ENCODE results near the gene CCDC127. TPM values are rescaled to one million over a fixed set of nuclear protein-coding genes. Genes with fewer than 3 reads are reported as not detected.

The CCDC127 gene
- total RNA-seq, 1 donor from 2014 or later: 1.6 TPM

GRCh38 chr5:189486-189885, 28.5 kb downstream of the CCDC127 start:
- ATAC-seq: no peak

DNA sequence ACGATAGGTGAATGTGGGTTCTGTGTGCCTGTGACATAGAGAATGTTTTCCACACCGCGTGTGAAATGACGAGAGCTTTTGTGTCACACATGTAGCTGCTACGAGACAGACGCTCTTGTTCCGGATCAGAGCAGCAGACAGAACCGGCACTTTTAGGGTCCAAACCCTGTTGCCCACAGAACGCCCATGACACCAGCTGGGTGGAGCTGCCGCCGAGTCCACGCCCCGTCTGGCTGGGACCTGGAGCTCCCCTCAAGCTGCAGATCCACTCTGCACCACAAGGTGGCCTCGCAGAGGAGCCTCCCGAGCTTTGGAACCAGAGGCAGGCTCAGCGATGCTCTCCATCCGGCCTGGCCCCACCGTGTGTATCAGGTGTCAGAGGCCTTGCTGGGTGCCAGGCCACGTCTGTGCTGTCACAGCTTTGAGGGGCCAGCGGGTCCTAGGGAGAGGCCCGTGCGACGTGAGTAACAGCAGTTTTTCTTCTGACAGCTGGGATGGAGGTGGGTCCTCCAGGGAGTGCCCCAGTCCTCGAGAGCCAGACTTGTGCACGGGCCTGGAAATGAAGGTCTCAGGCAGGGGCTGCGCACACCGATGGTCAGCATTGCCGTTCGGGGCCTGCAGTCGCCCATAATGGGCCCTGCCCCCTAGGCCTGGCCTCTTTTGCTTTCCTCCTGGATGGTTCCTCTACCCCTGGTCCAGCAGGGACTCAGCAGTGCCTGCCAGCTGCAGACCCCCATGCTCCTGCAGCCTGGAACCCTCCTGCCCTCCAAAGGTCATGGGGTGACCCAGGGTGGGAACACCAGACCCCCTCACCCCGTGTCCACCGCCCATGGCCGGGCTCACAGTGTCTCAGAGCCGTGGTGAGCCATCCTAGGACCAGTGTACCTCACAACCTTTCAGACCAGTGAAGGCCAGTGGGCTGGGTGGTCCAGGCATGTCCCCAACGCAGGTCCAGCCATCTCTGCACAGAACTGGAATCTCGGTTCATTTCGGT, 29.2 kb downstream of the CCDC127 start:
- ATAC-seq: peak; percentile 88

- ATAC-seq: no peak
Observed at GRCh38 chr5:187617-188451, 30.1 kb downstream of the CCDC127 start.

DNA sequence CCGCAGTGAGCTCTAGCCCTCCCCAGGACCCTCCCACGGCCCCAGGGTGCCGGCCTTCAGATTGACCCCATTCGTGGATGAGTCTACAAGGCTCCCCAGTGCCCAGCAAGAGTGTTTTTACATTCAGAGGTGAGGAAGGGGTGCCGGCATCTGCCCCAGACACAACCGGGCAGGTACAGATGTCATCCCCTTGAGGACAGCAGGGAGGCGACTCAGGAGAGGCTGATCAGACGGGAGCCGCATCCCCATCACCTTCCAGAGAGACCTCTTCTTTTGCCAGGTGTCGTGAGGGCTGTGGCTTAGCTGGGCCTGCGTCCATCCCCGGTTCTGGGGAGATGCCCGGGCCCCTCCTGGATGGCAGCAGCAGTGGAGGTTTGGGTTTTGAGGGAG, 30.9 kb downstream of the CCDC127 start:
- no peak for ATAC-seq

DNA sequence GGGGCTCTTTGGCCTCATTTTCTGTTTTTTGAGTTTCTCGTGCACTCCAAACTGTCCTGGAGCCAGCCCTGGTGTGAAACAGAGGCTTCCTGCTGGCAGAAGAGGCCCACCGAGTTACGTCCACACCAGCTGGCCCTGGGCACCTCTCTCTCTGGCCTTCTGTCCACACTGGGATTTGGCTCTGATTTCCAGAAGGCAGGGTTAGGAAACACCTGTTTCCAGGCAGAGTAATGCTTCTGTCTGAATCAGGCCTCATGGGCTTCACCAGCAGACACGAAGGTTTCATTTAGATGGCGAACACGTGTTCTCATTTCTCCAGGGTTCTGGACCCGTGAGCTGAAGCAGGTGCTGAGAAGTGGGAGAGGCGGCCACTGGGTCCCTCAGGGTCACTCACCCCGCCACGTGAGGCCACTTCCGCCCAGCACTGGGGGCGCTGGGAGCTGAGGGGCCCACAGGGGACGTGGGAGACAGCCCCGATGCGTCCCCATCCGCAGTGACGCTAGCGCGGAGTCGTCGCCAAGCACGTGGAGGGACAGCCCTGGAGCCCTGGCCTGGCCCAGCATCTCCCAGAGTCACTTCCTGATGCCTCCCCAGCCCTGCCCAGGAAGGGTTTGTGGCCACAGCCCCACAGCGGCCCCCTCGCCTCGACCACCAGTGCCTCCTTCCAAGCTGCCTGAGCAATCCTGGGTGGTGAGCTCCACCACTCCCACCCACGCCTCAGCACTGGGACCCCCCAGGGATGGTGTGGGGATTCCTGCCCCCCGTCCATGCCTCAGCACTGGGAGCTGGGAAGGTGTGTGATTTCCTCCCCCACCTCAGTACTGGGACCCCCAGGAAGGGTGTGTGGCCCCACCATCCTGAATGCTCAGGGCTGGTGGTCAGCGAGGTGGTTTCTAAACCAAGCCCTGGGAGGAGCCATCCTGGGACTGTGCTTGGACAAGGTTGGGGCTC, 31.6 kb downstream of the CCDC127 start:
- ATAC-seq: no peak

GRCh38 chr5:185095-186070, 32.6 kb downstream of the CCDC127 start:
- ATAC-seq: no peak

- ATAC-seq: no peak
Observed at GRCh38 chr5:184471-184870, 33.5 kb downstream of the CCDC127 start.

DNA sequence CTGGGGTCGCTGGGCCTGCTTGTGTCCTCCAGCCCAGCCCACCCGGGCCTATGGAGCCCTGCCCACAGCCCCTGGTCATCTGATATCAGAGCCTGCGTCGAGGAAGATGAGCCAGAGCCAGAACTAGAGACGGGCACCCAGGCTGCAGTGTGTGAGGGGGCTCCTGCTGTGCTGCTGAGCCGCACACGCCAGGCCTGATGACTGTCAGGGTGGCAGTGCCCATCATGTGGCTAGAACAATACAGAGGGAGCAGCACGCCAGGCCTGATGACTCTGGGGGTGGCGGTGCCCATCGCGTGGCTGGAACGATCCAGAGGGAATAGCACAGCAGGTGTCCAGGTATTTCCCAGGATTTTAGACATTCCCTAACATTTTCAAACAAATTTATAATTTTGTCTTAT, 35.8 kb downstream of the CCDC127 start:
- no peak for ATAC-seq

DNA sequence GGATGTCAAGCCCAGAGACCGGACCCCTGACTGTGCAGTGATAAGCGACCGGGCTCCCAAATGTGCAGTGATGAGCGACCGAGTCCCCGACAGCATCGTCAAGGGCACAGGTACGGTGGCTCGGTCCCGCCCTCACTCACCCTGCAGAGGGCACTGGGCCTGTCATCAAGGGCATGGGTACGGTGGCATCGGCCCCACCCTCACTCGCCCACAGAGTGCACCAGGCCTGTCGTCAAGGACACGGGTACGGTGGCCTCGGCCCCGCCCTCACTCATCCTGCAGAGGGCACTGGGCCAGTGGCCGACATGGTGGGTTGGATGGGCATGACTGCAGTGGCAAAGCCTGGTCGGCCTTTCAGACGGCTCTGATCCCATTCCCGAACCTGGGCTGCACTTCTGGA, 36.4 kb downstream of the CCDC127 start:
- no peak for ATAC-seq

- no peak for ATAC-seq
Observed at GRCh38 chr5:181160-181559, 36.8 kb downstream of the CCDC127 start.

DNA sequence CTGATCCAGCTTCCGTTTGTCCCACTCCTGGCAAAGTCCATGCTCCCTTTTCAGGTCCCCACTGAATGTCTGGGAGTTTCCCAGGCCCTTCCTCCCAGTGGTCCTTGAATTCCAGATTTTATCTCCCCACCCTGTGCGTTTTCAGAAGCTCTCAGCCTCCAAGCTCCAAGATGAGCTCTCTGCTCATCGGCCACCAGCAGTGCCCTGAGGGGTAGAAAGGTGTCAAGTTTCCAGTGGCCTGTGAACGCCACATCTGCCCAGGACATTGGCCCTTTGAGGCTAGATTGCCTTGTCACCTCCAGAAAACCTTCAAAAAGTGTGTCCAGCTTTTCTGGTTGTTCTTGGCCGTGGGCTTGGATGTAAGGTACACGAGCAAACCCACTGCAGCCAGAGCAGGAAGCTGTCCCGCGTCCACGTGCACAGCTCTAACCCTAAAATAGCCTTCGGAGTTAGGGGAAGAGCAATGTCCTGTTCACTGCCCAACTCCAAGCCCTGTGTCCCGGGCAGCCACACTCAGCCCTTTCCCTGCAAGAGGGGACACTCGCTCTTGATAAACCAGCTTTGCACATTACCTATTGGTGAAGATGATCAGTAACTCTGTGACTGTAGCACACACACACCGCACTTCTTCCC, 37.6 kb downstream of the CCDC127 start:
- no peak for ATAC-seq

GRCh38 chr5:179401-179800, 38.6 kb downstream of the CCDC127 start:
- no peak for ATAC-seq

GRCh38 chr5:178110-178509, 39.8 kb downstream of the CCDC127 start:
- no peak for ATAC-seq

GRCh38 chr5:176296-176823, 41.6 kb downstream of the CCDC127 start:
- no peak for ATAC-seq

DNA sequence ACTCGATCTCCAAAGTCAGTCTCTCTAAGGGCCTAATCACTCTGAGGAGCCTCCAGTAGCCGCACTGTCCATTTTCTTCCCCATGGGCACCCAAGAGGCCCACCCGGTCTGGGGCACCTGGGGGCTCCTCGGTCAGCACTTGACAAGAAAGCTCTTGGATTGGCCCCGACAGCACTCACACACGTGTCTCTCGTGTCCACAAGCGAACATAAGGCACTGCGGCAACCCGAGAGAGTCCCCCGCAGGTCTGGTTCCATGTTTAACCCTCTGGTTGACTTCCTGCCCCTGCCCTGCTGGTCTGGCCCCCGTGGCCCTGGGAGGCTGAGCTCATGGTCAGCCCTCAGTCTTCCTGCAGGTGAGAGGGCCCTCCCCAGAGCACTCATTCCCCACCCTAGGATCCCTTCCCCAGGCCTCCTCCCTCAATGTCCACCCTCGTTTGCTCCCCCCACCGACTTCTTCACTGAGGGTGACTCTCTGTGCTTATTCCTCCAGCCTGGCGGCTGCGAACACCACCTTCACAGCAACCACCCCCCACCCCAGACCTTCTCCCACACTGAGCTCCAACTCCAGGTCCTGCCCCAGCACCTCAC, 43.0 kb downstream of the CCDC127 start:
- no peak for ATAC-seq

- ATAC-seq: no peak
Observed at GRCh38 chr5:174291-174600, 43.7 kb downstream of the CCDC127 start.

GRCh38 chr5:173392-174290, 44.3 kb downstream of the CCDC127 start:
- ATAC-seq: no peak

DNA sequence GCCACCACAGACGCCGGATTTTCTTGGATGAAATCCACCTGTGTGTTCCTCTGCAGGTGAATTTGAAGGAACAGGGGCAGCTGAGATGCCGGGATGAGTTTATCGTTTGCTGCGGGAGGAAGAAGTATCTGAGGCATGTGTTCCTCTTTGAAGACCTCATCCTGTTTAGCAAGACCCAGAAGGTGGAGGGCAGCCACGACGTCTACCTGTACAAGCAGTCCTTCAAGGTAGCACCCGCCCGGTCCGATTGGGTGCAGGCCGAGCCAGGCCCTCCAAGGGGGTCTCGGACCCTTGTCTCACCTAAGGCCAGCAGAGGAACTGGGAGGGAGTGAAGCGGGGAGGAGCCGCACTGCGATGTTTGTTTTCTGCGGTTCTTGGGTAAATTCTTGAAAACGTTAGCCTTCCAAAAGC, 45.1 kb downstream of the CCDC127 start:
- no peak for ATAC-seq

GRCh38 chr5:172421-172820, 45.5 kb downstream of the CCDC127 start:
- no peak for ATAC-seq

All from esophagus mucosa (tissue), 1 donor.